AG04450 (cell line): ENCODE results near the gene CNTN5. TPM values are rescaled to one million over a fixed set of nuclear protein-coding genes. Genes with fewer than 3 reads are reported as not detected.

Experiments
- CTCF ChIA-PET: fragments of 300-600, 350-600 bp; formaldehyde crosslinking; extraction: SDS; loops from one replicate; lab custom pipeline; 2022; ENCODE audit warnings: antibody characterized with exemption, inconsistent platforms; lab: Charles Lee
- POLR2A ChIA-PET: fragments of 350-600 bp; formaldehyde crosslinking; extraction: SDS; loops from one replicate; lab custom pipeline; 2021; ENCODE audit warnings: antibody characterized with exemption, inconsistent platforms; lab: Yijun Ruan, JAX
- DNase-seq: peaks from one replicate; pipeline ENCODE4 v3.0.0-alpha.2; 2011; ENCODE audit warnings: low read depth, low spot score
- H3K27ac ChIP-seq: one replicate; pipeline ENCODE4 v1.5.1; 2012; ENCODE audit warnings: low read depth, low read length, control low read depth
- H3K27me3 ChIP-seq: one replicate; pipeline ENCODE4 v1.6.0; 2012; ENCODE audit warnings: low read length; ENCODE audit not compliant: control insufficient read depth, insufficient read depth
- H3K4me3 ChIP-seq: 2 replicates; pipeline ENCODE4 v1.5.1; 2011; ENCODE audit warnings: mild to moderate bottlenecking, low read depth, low read length, control low read depth
- H3K9me3 ChIP-seq: 2 replicates; pipeline ENCODE4 v1.5.1; 2012; ENCODE audit warnings: low read length; ENCODE audit not compliant: control insufficient read depth, insufficient read depth
- CTCF ChIP-seq: IDR thresholded peaks from 2 replicates; pipeline ENCODE4 v1.5.1; 2011; ENCODE audit warnings: low read depth, low read length, control low read depth, inconsistent platforms
- polyA plus RNA-seq: library from polyadenylated mRNA; depleted of rRNA; stranded (reverse); fragments of >200 nt; gene quantifications from 2 replicates; pipeline ENCODE4 v1.2.3, GENCODE V29; 2011

Gene CNTN5
- polyA plus RNA-seq, 1 experiment = not detected

GRCh38 chr11:100329352-100329751 is 1308.6 kb downstream of the CNTN5 start:
- Histone ChIP-seq H3K27ac (no peak overlapping the region), H3K4me3 (no peak overlapping the region), H3K9me3 (no peaks in the 10 kb centered on the region), H3K27me3 (no peaks in the 10 kb centered on the region)
- ChIA-PET POLR2A (no interaction called here), CTCF (no interaction called here)
- no peak for TF ChIP-seq CTCF
- no peak for DNase-seq

GRCh38 chr11:100336873-100337272 is 1316.1 kb downstream of the CNTN5 start:
- TF ChIP-seq CTCF = no peak
- CTCF ChIA-PET = interaction anchor here (0.6 kb wide), 1 partner anchor 596 kb away, joined by 3 read pairs; no protein-coding TSS in a partner anchor
- H3K9me3 ChIP-seq = no peaks in the 10 kb centered on the region

GRCh38 chr11:100338144-100338840 is 1317.5 kb downstream of the CNTN5 start:
- no peak for TF ChIP-seq CTCF
- DNase-seq = no peak
- POLR2A ChIA-PET = no interaction called here
- H3K9me3 ChIP-seq = no peaks in the 10 kb centered on the region
- CTCF ChIA-PET = no interaction called here
- no peak overlapping the region for H3K4me3 ChIP-seq
- H3K27me3 ChIP-seq = no peaks in the 10 kb centered on the region
- H3K27ac ChIP-seq = no peak overlapping the region

More at GRCh38 chr11:100336873-100337272, 1316.1 kb downstream of the CNTN5 start:
- no peak overlapping the region for H3K4me3 ChIP-seq
- H3K27me3 ChIP-seq = no peaks in the 10 kb centered on the region
- POLR2A ChIA-PET = no interaction called here
- DNase-seq = no peak
- H3K27ac ChIP-seq = no peak overlapping the region

DNA sequence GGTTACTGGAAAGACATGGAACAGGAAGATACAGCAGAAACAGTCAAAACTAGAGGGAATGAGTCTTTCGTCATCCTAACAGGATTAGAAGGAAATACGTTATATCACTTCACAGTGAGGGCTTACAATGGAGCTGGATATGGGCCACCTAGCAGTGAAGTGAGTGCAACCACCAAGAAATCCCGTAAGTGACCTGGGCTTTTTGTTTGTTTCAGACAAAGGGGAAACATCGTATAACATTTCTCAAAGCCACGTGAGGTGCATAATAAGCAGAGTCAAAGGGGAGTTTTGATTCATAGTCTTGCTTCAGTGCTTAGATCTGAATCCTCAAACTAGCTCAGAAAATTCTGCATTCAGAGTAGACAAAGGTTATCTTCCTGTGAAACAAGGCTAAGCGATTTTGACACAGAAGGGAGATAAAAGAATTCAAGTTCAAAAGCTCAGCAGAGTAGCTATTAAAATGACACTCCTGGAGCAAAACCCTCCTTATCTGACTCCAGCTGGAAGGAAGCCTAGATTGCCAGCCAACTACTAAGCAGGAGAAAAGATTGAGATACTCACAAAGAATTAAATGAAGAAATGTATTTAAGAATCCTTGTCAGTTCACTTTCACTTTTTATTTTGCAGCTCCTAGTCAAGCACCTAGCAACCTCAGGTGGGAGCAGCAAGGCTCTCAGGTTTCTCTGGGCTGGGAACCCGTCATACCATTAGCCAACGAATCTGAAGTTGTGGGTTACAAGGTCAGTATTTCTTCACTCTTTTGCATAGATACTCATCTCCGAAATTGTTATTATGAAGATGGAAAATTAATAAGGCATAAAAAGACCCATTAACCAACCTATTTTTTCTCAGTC is 1319.9 kb downstream of the CNTN5 start:
- H3K4me3 ChIP-seq = no peak overlapping the region
- H3K27ac ChIP-seq = no peak overlapping the region
- ChIA-PET CTCF (interaction anchor here (0.6 kb wide), 1 partner anchor 607 kb away, joined by 3 read pairs; no protein-coding TSS in a partner anchor), POLR2A (no interaction called here)
- no peak for DNase-seq
- TF ChIP-seq CTCF = no peak
- no peaks in the 10 kb centered on the region for H3K9me3 ChIP-seq
- no peaks in the 10 kb centered on the region for H3K27me3 ChIP-seq

GRCh38 chr11:100353083-100353482 is 1332.3 kb downstream of the CNTN5 start:
- ChIA-PET POLR2A (no interaction called here), CTCF (no interaction called here)
- Histone ChIP-seq H3K27ac (no peak overlapping the region), H3K4me3 (no peak overlapping the region), H3K9me3 (no peaks in the 10 kb centered on the region), H3K27me3 (no peaks in the 10 kb centered on the region)
- no peak for TF ChIP-seq CTCF
- DNase-seq = no peak
